GM18870 (cell line): ENCODE data around the gene FARS2.

Source experiments
- ATAC-seq: cut with Tn5 transposase; IDR thresholded peaks from one replicate; pipeline ENCODE4 v1.9.1; 2021; ENCODE audit warnings: moderate library complexity; ENCODE audit not compliant: unreplicated experiment

The FARS2 gene

GRCh38 chr6:5365436-5366195 is 104.3 kb downstream of the FARS2 start:
- no peak for ATAC-seq

- ATAC-seq = no peak
Measured at GRCh38 chr6:5366941-5367340, 105.6 kb downstream of the FARS2 start.

GRCh38 chr6:5367510-5367909 is 106.2 kb downstream of the FARS2 start:
- no peak for ATAC-seq

GRCh38 chr6:5373430-5373829 is 112.1 kb downstream of the FARS2 start:
- no peak for ATAC-seq

GRCh38 chr6:5378331-5378730 is 117.0 kb downstream of the FARS2 start:
- ATAC-seq = no peak

GRCh38 chr6:5379647-5380242 is 118.4 kb downstream of the FARS2 start:
- ATAC-seq = no peak

GRCh38 chr6:5383856-5384255 is 122.5 kb downstream of the FARS2 start:
- no peak for ATAC-seq

- no peak for ATAC-seq
Measured at GRCh38 chr6:5384276-5384675, 123.0 kb downstream of the FARS2 start.

GRCh38 chr6:5388326-5388725 is 127.0 kb downstream of the FARS2 start:
- no peak for ATAC-seq

- ATAC-seq = no peak
Measured at GRCh38 chr6:5389086-5389745, 127.9 kb downstream of the FARS2 start.

GRCh38 chr6:5390177-5390576 is 128.9 kb downstream of the FARS2 start:
- no peak for ATAC-seq

GRCh38 chr6:5394280-5394679 is 133.0 kb downstream of the FARS2 start:
- ATAC-seq = no peak

- no peak for ATAC-seq
Measured at GRCh38 chr6:5395719-5396118, 134.4 kb downstream of the FARS2 start.

GRCh38 chr6:5398530-5398929 is 137.2 kb downstream of the FARS2 start:
- ATAC-seq = no peak

- ATAC-seq = no peak
Measured at GRCh38 chr6:5399391-5399790, 138.1 kb downstream of the FARS2 start.

- no peak for ATAC-seq
Measured at GRCh38 chr6:5401845-5402738, 140.8 kb downstream of the FARS2 start.

- no peak for ATAC-seq
Measured at GRCh38 chr6:5403076-5403475, 141.8 kb downstream of the FARS2 start.

GRCh38 chr6:5403609-5404008 is 142.3 kb downstream of the FARS2 start:
- ATAC-seq = no peak

- ATAC-seq = no peak
Measured at GRCh38 chr6:5405976-5406375, 144.7 kb downstream of the FARS2 start.

GRCh38 chr6:5411414-5411813 is 150.1 kb downstream of the FARS2 start:
- no peak for ATAC-seq

GRCh38 chr6:5412017-5412416 is 150.7 kb downstream of the FARS2 start:
- no peak for ATAC-seq
